HG03565 (cell line): Measurements from ENCODE around the gene FRMD3.

Source experiments
- ATAC-seq: cut with Tn5 transposase; IDR thresholded peaks from one replicate; pipeline ENCODE4 v1.9.1; 2021; ENCODE audit warnings: mild to moderate bottlenecking, moderate library complexity; ENCODE audit not compliant: unreplicated experiment

FRMD3 gene

GRCh38 chr9:83294816-83295215, 243.4 kb downstream of the FRMD3 start:
- ATAC-seq, result no peak

GRCh38 chr9:83291196-83291595, 247.0 kb downstream of the FRMD3 start:
- no peak for ATAC-seq

GRCh38 chr9:83290692-83291091, 247.5 kb downstream of the FRMD3 start:
- ATAC-seq, result no peak

GRCh38 chr9:83287021-83287420, 251.2 kb downstream of the FRMD3 start:
- no peak for ATAC-seq

GRCh38 chr9:83285445-83286225, 252.6 kb downstream of the FRMD3 start:
- ATAC-seq, result no peak

GRCh38 chr9:83284746-83285145, 253.5 kb downstream of the FRMD3 start:
- ATAC-seq, result no peak

GRCh38 chr9:83283528-83283927, 254.7 kb downstream of the FRMD3 start:
- ATAC-seq, result no peak

GRCh38 chr9:83281306-83282255, 256.6 kb downstream of the FRMD3 start:
- no peak for ATAC-seq

GRCh38 chr9:83280790-83281189, 257.4 kb downstream of the FRMD3 start:
- no peak for ATAC-seq

- ATAC-seq, result no peak
Measured at GRCh38 chr9:83280268-83280667, 257.9 kb downstream of the FRMD3 start.

GRCh38 chr9:83274787-83275186, 263.4 kb downstream of the FRMD3 start:
- ATAC-seq, result no peak

- no peak for ATAC-seq
Measured at GRCh38 chr9:83271665-83272071, 266.5 kb downstream of the FRMD3 start.

- no peak for ATAC-seq
Measured at GRCh38 chr9:83270116-83270515, 268.1 kb downstream of the FRMD3 start.

GRCh38 chr9:83267741-83268140, 270.5 kb downstream of the FRMD3 start:
- no peak for ATAC-seq

- ATAC-seq, result no peak
Measured at GRCh38 chr9:83266666-83267496, 271.3 kb downstream of the FRMD3 start.

- no peak for ATAC-seq
Measured at GRCh38 chr9:83266331-83266665, 271.9 kb downstream of the FRMD3 start.

- no peak for ATAC-seq
Measured at GRCh38 chr9:83264315-83264714, 273.9 kb downstream of the FRMD3 start.

- no peak for ATAC-seq
Measured at GRCh38 chr9:83259558-83259957, 278.6 kb downstream of the FRMD3 start.

GRCh38 chr9:83257937-83258891, 280.0 kb downstream of the FRMD3 start:
- no peak for ATAC-seq

GRCh38 chr9:83247732-83248131, 290.5 kb downstream of the FRMD3 start:
- ATAC-seq, result peak; percentile 85
